ENCODE results near the gene ODR4. TPM values are rescaled to one million over a fixed set of nuclear protein-coding genes. Genes with fewer than 3 reads are reported as not detected.

Gene ODR4
- total and polyA plus RNA-seq, 2 experiments from 2014 or later = 22.8 to 29.2 TPM

DNA sequence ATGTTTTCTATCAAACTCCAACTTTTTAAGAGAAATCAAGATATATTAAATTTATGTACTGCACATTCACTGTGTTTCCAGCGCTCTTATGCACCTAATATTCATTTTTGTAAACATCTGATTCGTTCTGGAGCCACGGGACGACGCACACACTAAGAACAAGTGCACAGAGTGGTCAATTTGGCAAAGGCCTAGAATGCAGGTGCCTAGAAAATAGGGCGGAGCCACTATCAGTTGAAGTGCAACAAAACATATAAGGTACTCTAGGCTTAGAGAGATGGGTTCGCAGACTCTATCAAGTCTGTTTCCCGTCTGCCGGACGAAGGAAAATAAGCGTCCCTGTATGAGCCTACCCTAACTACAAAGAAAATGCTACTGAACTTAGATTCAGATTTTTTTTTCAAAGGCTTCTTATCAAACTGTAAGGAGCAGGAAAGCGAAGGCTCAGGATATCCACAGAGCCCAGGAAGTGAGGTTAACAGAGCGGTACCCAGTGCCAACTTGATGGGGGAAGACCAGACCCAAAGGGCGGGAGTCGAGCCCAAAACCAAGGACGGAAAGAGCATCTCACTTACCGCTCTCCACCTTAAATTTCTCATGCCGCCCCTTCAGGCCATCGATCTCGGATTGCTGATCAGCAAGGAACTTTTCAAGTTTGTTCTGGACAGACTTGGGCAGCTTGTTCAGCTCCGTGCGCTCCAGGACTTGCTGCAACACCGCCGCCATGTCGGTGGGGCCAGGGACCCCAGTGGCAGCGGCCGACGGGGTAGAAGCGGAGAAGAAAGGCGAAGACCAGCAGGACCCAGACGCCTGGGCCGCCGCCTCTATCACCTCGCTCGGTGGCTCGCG is 1.1 kb upstream of the ODR4 start:
- Histone ChIP-seq H2AFZ (peak overlapping the region; percentile 73), H3K27ac (peak overlapping the region; percentile 93), H4K20me1 (ENCODE audit: insufficient read depth, poor library complexity, severe bottlenecking) (peaks cover 11% of the 10 kb centered on the region), H3K4me2 (peak overlapping the region; percentile 81), H3K9me2 (replicated peaks; ENCODE audit: insufficient read depth) (no peaks in the 10 kb centered on the region), H3K36me3 (replicated peaks; ENCODE audit: insufficient read depth, low read depth) (no peaks in the 10 kb centered on the region), H3K4me3 (peak overlapping the region; percentile 79), H3K79me2 (peaks cover 69% of the 10 kb centered on the region), H3K9me3 (ENCODE audit: low read depth) (no peaks in the 10 kb centered on the region), H3K27me3 (no peaks in the 10 kb centered on the region), H3K4me1 (ENCODE audit: insufficient read depth) (peaks cover 14% of the 10 kb centered on the region)
- DNase-seq (ENCODE audit: low spot score) = peak; percentile 52
- under 1% methylated on average over 36 of the region's 37 CpGs for WGBS (ENCODE audit: low lambda C conversion rate, missing lambda C conversion rate)
- TF ChIP-seq EZH2 (IDR thresholded peaks at IDR 0.05; ENCODE audit: borderline replicate concordance) = no peak
- TF ChIP-seq, protein P1, sequence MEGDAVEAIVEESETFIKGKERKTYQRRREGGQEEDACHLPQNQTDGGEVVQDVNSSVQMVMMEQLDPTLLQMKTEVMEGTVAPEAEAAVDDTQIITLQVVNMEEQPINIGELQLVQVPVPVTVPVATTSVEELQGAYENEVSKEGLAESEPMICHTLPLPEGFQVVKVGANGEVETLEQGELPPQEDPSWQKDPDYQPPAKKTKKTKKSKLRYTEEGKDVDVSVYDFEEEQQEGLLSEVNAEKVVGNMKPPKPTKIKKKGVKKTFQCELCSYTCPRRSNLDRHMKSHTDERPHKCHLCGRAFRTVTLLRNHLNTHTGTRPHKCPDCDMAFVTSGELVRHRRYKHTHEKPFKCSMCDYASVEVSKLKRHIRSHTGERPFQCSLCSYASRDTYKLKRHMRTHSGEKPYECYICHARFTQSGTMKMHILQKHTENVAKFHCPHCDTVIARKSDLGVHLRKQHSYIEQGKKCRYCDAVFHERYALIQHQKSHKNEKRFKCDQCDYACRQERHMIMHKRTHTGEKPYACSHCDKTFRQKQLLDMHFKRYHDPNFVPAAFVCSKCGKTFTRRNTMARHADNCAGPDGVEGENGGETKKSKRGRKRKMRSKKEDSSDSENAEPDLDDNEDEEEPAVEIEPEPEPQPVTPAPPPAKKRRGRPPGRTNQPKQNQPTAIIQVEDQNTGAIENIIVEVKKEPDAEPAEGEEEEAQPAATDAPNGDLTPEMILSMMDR (IDR thresholded peaks at IDR 0.05; ENCODE audit: poor library complexity) = no peak
- no peak for TF ChIP-seq EZH2phosphoT487 (IDR thresholded peaks at IDR 0.05; ENCODE audit: low read depth, severe bottlenecking, unreplicated experiment)

DNA sequence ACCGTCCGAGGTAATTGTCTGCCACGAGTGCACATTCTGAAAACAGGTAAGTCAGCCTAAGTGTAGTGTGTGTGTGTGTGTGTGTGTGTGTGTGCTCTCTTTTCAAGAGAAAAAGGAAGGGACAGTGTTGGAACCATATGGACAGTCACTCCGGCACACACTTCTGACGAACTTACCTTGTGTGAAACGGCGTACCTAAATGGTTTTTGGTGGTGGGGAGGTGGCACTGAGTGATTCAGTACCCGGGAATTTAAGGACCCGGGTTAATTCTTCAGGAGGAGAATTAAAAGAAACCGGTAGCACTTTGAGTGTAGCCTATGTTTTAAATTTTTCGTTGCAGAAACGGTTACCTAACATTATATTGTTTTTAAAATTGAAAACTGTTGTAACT is 286 bp downstream of the ODR4 start:
- Histone ChIP-seq H3K9me2 (replicated peaks; ENCODE audit: insufficient read depth) (no peaks in the 10 kb centered on the region), H2AFZ (peak overlapping the region; percentile 36), H3K4me3 (peak overlapping the region; percentile 91), H3K4me2 (peak overlapping the region; percentile 86), H3K9me3 (ENCODE audit: low read depth) (no peaks in the 10 kb centered on the region), H3K4me1 (ENCODE audit: insufficient read depth) (peaks cover 14% of the 10 kb centered on the region), H3K36me3 (replicated peaks; ENCODE audit: insufficient read depth, low read depth) (no peaks in the 10 kb centered on the region), H3K27me3 (no peaks in the 10 kb centered on the region), H3K27ac (peak overlapping the region; percentile 93), H3K79me2 (peaks cover 78% of the 10 kb centered on the region), H4K20me1 (ENCODE audit: insufficient read depth, poor library complexity, severe bottlenecking) (peaks cover 11% of the 10 kb centered on the region)
- WGBS (ENCODE audit: low lambda C conversion rate, missing lambda C conversion rate) = 2% methylated on average over 12 of the region's 12 CpGs
- DNase-seq (ENCODE audit: low spot score) = no peak
- TF ChIP-seq EZH2 (IDR thresholded peaks at IDR 0.05; ENCODE audit: borderline replicate concordance) (no peak), EZH2phosphoT487 (IDR thresholded peaks at IDR 0.05; ENCODE audit: low read depth, severe bottlenecking, unreplicated experiment) (no peak)
- TF ChIP-seq, protein P1 (IDR thresholded peaks at IDR 0.05; ENCODE audit: poor library complexity) = no peak

DNA sequence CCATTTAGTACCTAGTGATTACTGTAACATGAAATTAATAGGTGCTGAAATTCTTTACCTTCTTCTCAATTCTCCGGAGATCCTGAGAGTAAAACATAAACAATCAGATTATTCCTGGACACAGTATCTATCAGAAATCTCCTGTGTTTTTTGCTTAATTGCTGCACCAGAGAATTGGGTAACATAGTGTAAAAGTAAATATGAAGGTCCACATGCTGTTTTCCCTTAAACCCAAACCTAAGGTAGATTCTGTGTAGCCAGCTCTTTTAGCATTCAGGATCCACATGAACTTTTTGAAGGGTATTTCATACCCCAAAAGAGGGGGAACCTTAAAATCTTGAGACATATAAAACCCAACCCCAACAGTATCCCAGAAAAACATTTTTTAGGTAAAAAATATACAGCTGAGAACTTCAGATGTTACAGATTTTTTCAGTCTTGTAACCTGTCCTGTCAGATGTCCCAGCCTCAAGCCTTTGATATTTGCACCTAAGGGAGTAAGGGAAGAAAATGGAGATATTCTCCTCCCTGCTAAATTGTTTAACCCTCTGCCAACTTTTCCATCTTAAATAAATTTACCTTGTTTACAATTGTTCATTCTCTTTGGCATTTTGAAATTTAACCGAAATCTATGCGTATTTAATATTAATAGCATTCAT is 11.2 kb downstream of the ODR4 start:
- Histone ChIP-seq H3K27ac (no peak overlapping the region), H3K4me3 (no peak overlapping the region), H3K36me3 (replicated peaks; ENCODE audit: insufficient read depth, low read depth) (no peaks in the 10 kb centered on the region), H4K20me1 (ENCODE audit: insufficient read depth, poor library complexity, severe bottlenecking) (no peaks in the 10 kb centered on the region), H3K79me2 (peaks cover 3% of the 10 kb centered on the region), H3K4me1 (ENCODE audit: insufficient read depth) (no peaks in the 10 kb centered on the region), H3K9me2 (replicated peaks; ENCODE audit: insufficient read depth) (no peaks in the 10 kb centered on the region), H3K9me3 (ENCODE audit: low read depth) (no peaks in the 10 kb centered on the region), H3K4me2 (no peak overlapping the region), H3K27me3 (no peaks in the 10 kb centered on the region), H2AFZ (no peak overlapping the region)
- no peak for DNase-seq (ENCODE audit: low spot score)
- 95% methylated on average over 3 of the region's 3 CpGs for WGBS (ENCODE audit: low lambda C conversion rate, missing lambda C conversion rate)
- TF ChIP-seq, protein P1 (IDR thresholded peaks at IDR 0.05; ENCODE audit: poor library complexity) = no peak
- TF ChIP-seq EZH2phosphoT487 (IDR thresholded peaks at IDR 0.05; ENCODE audit: low read depth, severe bottlenecking, unreplicated experiment) = no peak
- TF ChIP-seq EZH2 (IDR thresholded peaks at IDR 0.05; ENCODE audit: borderline replicate concordance) = no peak
